NCI-H69 (cell line): ENCODE results near the gene UQCC2.

Experiments
- DNase-seq: peaks from one replicate; lab custom pipeline; 2025; lab: John Stamatoyannopoulos, UW

UQCC2 gene

GRCh38 chr6:33690766-33691165 is 20.7 kb downstream of the UQCC2 start:
- no peak for DNase-seq

DNA sequence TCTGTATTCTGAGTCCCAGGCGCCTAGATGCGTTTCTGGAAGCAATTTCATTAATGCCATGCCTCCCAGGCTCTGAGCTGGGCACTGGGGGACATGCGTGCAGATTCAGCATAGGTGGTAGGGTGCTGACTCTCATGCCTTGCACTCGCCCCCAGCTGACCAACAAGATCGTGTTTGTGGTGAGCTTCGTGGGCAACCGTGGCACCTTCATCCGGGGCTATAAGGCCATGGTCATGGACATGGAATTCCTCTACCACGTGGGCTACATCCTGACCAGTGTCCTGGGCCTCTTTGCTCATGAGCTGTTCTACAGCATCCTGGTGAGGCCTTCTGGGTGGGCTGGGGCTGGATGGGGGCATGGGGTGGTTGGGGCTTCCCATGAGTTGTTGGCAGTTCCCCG is 21.6 kb downstream of the UQCC2 start:
- no peak for DNase-seq

DNA sequence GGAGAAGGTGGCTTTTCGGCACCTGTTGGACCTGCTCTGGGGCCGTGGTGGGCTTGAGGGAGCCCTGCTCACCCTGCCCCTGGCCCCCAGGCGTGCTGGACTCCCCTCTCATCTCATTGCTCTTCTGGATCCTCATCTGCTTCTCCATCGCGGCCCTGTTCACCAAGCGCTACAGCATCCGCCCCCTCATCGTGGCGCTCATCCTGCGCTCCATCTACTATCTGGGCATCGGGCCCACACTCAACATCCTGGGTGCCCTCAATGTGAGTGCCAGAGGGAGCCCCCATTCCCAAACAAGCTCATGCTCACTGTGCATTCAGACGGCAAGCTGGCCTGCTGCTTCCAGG is 22.4 kb downstream of the UQCC2 start:
- DNase-seq = no peak

GRCh38 chr6:33688451-33689147 is 22.9 kb downstream of the UQCC2 start:
- DNase-seq = no peak

DNA sequence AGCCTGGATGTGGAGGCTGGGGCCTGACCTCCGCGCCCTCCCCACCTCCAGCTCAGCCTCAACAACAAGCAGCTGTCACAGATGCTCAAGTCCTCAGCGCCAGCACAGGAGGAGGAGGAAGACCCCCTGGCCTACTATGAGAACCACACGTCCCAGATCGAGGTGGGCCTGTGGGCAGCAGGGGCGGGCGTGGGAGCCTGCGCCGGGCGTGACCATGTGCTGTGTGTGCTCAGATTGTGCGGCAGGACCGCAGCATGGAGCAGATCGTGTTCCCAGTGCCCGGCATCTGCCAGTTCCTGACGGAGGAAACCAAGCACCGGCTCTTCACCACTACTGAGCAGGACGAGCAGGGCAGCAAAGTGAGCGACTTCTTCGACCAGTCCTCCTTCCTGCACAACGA is 23.5 kb downstream of the UQCC2 start:
- no peak for DNase-seq

- no peak for DNase-seq
Observed at GRCh38 chr6:33686981-33687975, 24.2 kb downstream of the UQCC2 start.

GRCh38 chr6:33686225-33686924 is 25.1 kb downstream of the UQCC2 start:
- DNase-seq = no peak

DNA sequence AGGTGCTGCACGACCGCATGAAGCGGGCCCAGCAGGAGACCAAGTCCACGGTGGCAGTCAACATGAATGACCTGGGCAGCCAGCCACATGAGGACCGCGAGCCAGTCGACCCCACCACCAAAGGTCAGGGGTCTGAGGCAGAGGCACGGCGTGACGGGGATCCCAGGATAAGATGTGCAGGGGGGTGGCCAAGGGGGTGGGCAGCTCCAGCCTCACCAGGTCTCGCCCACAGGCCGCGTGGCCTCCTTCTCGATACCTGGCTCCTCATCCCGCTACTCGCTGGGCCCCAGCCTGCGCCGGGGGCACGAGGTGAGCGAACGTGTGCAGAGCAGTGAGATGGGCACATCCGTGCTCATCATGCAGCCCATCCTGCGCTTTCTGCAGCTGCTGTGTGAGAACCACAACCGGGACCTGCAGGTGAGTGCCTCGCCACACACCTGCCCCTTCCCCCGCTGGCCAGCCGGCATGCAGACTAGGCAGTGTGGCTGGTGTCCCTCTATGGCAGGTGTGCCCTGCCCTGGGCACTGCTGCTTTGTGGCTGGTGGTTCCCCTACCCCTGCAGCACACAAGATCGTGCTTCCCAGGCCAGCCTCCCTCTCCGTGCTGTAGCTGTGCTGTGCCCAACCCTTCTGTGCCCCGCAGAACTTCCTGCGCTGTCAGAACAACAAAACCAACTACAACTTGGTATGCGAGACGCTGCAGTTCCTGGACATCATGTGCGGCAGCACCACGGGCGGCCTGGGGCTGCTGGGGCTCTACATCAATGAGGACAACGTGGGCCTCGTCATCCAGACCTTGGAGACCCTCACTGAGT is 25.9 kb downstream of the UQCC2 start:
- no peak for DNase-seq

DNA sequence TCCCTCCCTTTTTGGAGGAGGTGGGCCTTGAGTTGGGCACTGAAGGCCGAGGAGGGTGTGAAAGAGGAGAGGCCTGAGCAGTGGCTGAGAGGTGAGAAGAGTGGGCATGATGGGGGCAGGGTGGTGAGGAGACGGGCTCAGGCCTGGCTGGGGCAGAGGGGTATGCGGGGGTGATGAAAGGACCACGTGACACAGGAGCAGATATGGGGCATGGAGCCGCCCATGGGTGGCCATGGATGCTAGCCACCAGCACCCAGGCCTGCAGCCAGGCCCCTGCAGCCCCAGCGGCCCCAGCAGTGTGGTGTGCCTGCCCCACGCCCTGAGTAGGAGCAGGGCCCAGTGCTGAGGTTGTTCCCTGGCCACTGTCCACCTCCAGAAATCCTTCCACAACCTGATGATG is 26.5 kb downstream of the UQCC2 start:
- no peak for DNase-seq

DNA sequence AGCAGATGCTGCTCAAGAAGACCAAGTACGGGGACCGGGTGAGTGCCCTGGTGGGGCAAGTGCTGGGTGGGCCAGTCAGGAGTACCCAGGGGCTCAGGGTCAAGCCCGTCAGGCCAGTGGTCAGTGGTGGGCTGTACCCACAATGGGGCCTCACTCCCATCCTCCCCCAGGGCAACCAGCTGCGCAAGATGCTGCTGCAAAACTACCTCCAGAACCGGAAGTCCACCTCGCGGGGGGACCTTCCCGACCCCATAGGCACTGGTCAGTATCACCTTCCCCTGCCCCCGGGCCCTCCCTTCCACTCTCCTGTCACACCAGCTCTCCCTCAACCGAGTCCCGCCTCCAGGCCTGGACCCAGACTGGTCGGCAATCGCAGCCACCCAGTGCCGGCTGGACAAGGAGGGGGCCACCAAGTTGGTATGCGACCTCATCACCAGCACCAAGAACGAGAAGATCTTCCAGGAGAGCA is 27.0 kb downstream of the UQCC2 start:
- DNase-seq = no peak

DNA sequence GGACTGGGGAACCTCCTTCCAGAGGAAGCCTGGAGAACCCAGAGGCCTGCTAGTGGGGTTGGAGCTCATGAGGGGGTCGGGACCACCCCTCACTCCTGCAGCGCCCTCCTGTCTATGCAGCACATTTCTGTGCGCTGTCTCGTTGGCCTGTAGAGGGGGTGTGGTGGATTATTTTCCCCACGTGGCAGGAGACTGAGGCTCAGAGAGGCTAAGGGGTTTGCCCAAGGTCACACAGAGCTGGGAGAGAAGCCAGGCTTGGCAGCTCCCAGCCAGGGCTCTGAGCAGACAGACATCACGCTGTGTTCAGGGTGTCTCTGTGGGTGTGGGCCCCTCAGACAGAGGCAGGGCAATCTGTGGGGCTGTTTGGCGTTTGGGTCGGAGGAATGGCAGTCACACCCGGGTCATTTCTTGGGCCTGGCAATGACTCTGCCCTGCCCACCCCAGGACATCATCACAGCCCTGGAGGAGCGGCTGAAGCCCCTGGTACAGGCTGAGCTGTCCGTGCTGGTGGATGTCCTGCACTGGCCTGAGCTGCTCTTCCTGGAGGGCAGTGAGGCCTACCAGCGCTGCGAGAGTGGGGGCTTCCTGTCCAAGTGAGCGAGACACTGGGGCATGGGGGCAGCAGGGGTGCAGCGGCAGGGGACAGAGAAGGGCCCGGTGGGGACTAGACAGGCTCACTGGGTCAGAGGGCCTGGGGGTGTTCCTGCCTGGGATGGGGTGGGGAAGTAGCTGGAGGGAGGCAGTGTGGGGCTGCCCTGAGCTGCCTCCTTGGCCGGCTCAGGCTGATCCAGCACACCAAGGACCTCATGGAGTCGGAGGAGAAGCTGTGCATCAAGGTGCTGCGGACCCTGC is 27.7 kb downstream of the UQCC2 start:
- DNase-seq = no peak

GRCh38 chr6:33683051-33683571 is 28.4 kb downstream of the UQCC2 start:
- DNase-seq = no peak

- no peak for DNase-seq
Observed at GRCh38 chr6:33682341-33682740, 29.2 kb downstream of the UQCC2 start.

GRCh38 chr6:33679761-33680160 is 31.7 kb downstream of the UQCC2 start:
- no peak for DNase-seq

GRCh38 chr6:33678932-33679490 is 32.5 kb downstream of the UQCC2 start:
- DNase-seq = no peak

DNA sequence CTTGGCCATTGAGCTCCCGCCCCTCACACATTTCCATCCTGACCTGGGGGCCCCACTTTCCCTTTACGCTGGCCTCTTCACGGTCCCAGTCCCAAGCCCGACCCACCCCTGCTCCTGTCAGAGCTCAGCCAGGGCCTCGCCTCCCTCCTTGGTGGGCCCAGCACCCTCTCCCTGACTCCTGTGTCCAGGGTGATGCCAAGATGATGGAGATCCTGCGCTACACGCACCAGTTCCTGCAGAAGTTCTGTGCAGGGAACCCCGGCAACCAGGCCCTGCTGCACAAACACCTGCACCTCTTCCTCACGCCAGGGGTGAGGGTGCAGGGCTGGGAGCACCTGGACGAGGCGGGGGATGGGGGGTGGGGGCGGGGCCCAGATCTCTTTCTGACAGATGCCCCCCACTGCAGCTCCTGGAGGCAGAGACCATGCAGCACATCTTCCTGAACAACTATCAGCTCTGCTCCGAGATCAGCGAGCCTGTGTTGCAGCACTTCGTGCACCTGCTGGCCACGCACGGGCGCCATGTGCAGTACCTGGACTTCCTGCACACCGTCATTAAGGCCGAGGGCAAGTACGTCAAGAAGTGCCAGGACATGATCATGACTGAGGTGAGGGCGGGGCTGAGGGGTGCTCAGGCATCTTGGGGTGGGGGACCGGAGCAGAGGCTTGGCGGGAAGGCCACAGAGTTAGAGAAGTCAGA is 33.1 kb downstream of the UQCC2 start:
- no peak for DNase-seq

DNA sequence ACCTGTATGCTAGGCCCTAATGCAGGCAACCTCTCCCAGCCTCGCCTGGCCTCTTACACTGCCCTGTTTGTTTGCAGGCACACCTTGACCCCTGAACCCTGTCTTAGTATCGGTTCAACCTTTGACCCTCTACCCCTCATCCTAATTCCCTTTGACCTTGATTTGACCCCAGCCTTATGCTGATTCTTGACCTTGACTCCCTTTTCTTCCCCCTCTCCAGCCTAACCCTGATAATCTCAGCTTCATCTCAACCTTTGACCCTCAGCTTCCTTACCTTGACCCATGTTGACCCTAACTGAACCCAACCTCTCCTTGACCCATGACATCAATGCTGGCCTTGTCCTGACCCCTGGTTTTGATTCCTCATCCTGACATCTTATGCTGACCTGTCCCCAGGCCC is 33.8 kb downstream of the UQCC2 start:
- DNase-seq = no peak

GRCh38 chr6:33677143-33677660 is 34.3 kb downstream of the UQCC2 start:
- no peak for DNase-seq

GRCh38 chr6:33676416-33677142 is 34.9 kb downstream of the UQCC2 start:
- DNase-seq = no peak
